NCI-H1092 treated with DMSO at 0.1 percent for 48 hours (cell line): ENCODE results near the gene ATP5IF1.

Experiments
- DNase-seq: peaks from one replicate; lab custom pipeline; 2025; lab: John Stamatoyannopoulos, UW

ATP5IF1 gene

DNA sequence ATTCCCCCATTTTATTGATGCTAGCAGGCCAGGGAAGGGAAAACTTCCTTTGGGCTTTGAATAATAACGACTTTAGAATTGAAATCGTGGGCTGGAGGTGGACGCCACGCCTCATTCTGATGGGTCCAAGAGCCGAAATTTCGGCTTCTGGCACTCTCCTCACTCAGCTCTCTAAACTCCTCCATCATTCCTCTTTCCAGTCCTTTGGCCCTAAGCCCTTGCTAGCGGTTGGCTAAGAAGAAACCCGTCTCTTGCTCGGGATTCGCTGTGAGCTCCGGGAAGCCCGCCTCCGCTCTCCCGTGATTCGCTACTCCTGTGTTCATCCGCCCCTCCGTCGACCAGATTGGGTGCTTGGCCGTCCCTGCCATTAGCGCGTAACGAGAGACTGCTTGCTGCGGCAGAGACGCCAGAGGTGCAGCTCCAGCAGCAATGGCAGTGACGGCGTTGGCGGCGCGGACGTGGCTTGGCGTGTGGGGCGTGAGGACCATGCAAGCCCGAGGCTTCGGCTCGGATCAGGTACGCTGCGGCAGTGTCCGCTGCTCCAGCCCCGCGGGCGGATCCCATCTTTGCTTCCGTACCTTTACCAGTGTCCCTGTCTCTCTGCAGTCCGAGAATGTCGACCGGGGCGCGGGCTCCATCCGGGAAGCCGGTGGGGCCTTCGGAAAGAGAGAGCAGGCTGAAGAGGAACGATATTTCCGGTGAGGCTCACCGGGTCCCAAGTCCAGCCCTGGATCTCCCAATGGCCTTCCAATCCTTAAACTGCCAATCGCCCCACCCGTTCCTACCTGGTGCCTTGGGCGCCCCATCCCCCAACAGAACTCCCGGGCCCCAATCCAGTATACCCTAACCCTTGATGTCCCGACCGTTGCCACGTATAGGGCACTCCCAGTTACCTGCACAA lies at the start of gene ATP5IF1:
TSS of gene ATP5IF1 (plus strand) at position 370 of the 901 bp plus-strand sequence. CDS start at position 430, 60 bp downstream.
- DNase-seq, result peak; percentile 99

DNA sequence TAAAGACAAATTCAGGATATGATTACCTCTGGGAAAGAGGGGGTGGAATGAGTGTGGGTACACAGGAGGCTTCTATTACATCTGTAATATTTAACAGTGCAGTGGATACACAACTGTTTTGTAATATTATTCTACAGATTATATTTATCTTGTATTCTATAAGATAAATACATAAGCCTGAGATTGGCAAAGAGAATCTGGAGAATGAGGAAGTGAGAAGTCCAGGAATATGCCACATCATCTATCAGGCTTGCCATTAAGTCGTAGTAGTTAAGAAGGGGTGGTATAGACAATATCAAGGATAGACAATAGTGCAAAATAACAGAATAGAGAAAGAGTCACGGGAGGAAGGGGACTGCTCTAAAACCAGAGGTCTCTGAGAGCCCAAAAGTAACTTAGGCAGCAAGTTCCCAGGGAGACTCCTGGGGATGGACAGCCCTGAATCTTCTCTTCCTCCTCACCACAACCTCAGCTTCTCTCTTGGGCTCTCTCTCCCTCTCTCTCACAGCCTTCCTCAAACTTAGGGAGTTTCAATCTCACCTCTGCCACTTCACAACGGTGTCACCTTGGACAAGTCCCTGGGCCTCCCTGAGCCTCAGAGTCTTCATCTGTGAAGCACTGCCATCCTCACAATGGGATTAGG lies 45.5 kb upstream of the ATP5IF1 start:
- no peak for DNase-seq

DNA sequence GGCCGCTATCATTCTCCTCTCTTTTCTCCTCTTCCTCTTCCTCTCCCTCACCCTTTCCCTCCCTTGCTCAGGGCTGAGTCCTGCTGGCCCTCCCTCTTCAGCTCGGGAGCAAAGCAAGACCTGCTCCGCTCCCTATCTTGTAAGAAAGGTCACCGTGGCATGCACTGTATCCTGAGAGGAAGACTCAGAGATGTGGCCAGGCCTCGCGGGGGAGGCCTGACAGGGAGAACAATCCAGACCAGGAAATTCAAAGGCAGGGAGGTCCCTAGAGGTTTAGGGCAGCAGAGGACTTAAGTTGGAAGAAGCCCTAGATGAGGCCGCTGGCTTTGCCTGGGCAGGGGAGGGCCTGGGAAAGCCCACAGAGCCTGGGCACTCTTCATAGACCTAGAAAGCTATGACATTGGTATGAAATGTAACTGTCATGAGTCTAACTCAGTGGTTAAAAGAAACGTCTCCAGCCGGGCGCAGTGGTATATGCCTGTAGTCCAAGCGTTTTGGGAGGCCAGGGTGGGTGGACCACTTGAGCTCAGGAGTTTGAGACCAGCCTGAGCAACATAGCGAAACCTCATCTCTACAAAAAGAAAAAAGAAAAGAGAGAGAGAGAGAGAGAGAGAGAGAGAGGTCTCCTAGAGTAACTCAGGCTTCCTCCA lies 44.8 kb upstream of the ATP5IF1 start:
- DNase-seq, result no peak

DNA sequence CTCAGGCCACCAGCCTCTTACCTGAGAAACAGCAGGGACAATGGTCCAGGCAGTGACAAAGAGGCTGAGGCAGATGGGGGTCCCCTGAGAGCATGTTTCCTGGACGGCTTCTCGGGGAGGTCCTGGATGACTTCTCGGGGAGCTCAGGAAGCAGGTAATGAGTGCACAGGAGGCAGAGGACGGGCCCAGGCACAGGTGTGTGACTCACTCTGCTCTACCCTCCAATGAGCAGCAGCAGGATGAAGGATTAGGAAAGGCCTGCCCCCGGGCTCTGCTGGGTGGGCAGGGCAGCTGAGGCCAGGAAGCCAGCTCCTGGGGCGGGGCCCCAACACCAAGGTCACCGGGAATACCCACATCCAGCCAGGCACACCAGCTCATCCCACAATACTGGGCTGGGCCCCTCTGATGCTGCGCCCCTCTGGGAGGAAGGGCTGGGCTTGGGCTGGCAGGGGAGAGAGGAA lies 42.2 kb upstream of the ATP5IF1 start:
- DNase-seq, result no peak

DNA sequence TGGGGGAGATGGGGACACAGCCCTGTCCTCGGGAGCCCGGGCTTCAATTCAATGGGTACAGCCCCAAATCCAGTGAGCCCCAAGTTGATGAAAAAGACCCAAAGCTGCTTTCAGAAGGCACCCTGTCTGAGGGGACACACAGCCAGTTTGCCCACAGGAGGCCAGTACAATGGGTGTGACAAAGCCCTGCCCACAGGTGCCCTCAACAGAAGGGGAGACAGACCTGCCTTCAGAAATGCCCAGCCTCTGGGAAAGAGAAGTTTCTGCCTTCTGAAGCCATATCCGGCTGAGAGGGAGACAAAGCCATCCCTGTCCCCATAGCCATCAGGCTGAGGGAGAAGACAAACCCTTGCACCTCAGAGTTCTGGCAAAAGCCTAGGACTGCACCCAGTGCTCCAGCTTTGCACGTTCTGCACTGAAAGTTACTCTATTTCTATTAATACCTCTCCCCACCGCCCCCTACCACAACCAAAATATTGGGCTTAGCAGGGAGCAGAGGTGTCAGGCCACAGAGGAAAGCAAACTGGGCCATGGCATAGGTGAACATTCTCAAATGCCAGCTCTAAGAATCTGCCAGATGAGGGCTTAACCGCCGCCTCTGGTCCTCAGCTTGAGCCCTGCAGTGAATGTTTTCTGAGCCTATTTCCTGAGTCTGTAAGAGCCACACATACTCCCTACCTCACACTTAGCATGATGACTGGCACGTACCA lies 41.4 kb upstream of the ATP5IF1 start:
- DNase-seq, result no peak

DNA sequence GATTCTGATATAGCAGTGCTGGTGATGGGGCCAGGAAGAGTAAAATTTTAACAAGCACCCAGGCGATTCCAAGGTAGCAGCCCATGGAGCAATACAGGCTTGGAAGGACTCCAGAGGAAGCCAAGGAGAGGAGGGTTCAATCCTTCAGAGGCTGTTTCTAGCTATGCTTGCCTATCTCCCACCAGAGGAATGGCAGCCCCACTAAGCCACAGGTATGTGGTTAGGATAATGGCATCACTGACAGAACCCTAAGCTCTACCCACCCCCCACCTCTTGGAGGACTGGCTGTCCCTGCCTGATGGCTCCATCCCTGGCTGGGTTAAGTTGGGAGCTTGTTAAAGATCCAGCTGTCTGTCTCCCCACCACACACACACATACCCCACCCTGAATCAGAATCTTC lies 40.1 kb upstream of the ATP5IF1 start:
- no peak for DNase-seq

DNA sequence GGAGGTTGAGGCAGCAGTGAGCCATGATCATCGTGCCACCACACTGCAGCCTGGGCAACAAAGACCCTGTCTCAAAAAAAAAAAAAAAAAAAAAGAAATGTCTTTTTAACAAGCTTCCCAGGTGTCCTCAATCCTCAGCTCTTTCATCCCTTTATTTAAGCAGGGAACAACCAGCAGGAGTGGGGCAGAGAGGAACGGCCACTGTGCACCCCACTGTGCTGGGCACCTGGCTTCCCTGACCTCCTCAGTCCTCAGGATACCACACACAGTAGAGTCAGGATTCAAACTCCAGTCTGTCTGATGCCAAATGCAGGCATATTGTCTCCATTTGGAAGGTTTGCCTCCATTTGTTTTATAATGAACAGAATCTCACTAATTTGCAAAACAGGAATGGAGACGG lies 39.6 kb upstream of the ATP5IF1 start:
- DNase-seq, result no peak

DNA sequence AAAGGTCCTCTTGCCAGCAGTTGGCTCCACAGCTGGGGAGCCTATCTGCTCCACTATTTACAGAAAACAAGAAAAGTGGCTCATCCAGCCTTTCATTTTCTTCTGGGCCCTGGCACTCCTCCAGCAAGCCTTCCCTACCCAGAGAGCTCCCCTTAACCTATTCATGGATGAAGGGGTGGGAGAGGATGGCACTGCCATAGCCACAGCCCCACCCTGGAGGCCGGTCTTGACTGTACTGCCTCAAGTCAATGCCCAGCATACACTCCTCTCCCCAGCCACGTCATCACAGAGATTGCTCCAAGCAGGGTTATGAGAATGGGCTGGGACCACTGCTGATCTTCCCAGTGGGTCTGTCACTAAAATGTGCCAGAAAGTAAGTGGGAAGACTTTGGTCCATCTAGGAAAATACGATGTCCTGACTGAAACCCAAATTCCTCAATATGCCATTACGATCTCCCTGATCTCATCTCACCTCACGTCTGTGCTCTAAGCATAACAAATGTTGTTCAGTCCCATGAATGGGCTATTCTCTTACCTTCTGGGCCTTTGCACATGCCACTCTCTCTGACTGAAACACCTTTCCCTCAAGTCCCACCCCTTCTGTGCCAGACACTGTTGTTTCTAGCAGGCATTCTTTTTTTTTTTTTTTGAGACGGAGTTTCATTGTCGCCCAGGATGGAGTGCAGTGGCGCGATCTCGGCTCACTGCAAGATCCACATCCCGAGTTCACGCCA lies 38.1 kb upstream of the ATP5IF1 start:
- no peak for DNase-seq

DNA sequence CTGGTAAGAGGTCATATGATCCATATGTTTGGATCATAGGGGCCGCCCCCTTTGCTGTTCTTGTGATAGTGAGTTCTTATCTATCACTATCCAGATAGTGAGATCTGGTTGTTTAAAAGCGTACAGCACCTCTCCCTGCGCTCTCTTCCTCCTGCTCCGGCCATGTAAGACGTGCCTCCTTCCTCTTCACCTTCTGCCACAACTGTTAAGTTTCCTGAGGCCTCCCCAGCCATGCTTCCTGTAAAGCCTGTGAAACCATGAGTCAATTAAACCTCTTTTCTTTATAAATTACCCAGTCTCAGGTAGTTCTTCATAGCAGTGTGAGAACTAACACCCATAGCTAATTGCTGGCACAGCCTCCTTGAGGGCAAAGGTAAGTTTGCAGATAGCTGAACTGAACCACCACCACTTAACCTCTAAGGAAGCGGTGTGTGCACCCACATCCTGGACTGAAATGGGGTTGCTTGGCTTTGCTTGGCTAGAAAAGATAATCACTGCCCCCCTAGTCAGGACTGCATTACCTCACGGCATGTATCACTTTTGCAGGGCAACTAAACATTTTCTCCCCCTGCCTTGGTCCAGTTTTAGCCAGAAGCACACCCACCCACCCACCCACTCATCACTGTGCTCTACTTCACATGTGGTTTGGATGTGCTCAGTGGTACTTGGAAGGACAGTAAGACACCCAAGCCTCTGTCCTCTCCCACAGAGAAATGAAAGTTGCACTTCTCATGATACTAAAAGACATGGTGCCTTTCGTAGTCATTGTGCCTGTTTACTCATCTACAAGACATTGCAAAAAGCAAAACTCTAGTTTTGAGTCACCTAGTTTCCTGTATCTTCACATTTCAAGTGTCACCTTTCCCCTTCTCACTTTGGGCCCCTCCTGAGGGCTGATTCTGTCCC lies 36.3 kb upstream of the ATP5IF1 start:
- DNase-seq, result no peak

DNA sequence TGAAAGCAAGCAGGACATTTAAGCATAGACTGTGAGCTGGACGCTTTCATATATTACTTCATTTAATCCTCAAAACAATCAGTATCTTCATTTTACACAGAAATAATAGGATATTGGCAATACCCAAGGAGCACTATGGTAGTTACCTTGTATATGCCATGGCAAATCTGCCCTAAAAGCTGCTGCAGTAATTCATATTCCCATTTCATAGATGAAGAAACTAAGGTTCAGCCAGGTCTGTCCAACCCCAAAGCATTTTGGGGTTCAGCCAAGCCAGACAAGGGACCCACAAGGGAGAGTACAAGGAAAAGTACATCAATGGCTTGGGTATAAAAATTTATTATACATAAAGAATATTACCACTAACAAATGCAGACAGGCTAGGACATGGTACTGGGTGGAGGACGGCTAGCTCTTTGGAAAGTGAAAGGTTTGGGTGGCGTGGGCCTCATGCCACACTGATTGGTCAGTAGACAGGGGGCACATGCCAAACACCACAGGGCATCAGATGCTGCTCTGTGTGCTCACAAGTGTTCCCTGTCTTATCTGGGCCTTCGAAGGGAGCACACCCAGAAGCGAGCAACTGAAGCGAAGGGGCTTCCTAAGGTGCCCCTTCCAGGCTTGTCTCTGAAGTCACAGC lies 35.6 kb upstream of the ATP5IF1 start:
- DNase-seq, result no peak

DNA sequence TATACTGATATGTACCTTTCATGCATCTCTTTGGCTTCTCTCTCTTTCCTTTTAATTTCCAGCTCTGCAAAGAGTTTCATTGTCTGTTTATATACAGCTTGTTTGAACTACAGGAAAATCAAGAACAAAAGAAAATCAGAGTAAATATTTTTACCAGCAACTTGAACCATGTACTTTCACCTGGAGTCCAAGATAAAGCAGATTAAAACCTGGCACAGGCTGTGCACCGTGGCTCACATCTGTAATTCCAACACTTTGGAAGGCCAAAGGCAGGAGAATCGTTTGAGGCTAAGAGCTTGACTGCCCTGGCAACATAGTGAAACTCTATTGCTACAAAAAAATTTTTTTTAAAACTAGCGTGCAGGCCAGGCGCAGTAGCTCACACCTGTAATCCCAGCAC lies 30.7 kb upstream of the ATP5IF1 start:
- no peak for DNase-seq

DNA sequence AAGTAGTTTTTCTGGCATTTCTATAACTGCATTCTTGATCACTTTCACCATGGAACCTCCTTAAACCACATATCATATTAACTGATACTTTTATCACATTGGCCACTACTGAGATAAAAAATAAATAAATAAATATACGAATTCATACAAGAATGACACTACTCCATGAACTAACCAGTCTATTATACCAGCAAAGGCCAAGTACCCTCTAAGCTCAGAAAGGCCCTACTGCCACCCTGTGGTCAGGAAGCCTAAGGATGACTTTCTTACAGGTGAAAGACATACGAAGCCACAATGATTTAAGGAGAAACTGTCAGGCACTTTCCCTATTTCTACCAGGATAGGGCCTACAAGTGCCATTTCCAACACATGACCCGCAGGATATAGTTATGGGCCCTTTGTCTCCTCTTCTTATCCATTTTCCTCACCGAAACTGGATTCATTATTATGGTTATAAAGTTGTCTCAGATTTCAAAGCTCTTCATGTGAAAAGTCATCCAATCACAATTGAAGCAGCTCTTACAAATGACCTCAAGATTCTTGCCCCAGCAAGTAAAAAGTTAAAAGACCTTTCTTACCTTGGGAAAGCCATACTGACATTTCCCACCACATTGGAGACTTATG lies 27.0 kb upstream of the ATP5IF1 start:
- peak; percentile 61 for DNase-seq

DNA sequence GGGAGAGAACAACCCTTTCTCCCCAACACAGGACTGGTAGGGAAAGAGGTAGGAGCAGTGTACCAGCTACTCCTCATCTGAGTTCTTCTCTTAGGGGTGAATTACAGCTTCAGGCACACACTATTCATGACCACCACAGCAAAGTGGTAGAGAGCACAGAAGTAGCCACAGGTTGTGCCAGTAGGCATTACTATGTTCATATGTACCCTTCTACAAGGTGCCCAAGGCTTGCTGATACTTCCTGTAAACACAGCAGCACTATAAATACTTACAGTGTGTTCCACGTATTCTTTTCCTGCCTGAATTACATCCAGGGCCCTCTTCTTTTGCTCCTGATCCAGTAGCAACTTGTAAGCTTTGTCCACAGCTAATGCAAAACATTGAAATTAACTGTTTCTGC lies 26.2 kb upstream of the ATP5IF1 start:
- DNase-seq, result no peak

DNA sequence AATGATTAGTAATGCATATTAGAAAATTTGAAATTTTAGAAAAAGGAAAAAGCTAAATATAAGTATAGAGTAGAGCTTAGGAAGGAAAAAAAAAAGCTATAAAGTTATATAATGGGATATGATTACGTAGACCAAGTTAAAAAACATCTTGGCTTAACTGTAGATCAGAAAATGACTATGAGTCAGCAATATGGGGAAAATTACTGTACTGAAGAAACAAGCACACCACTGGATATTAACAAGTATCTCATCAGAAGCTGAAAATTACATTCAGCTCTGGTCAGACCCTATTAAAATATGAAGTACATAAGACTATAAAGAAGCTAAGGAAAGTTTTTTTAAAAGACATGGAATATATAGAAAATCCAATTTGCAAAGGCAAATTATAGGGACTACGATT lies 22.6 kb upstream of the ATP5IF1 start:
- DNase-seq, result no peak

DNA sequence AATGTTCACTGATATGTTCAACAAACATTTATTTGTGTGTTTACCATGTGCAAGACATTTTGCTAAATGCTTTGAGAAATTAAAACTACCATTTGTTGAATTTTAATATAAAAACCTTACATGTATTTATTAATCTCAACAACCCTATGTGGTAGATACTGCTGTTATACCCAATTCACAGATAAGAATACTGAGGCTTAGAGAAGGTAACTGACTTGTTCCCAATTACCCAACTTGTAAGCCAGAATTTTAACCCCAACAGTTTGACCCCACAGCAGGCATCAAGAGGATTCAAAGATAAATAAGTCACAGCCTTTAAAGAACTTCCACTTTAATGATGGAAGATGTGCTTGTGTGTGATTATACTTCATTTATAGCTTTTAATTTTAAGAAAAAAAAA lies 6.8 kb upstream of the ATP5IF1 start:
- no peak for DNase-seq

DNA sequence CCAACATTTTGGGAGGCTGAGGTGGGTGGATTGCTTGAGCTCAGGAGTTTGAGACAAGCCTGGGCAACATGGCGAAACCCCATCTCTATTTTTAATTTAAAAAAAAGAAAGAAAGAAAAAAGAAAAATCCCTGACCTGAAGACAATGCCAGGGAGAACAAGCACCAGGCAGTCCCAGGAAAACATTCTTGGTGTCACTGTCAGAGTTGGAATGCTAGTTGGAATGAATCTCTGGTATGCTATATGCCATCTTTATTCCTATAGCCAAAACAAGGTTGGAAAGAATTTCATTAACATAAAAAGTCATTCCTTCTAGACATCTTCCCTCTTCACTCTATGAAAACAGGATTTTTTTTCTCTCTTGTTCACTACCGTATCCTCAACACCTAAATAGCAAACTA lies 5.9 kb upstream of the ATP5IF1 start:
- DNase-seq, result no peak

DNA sequence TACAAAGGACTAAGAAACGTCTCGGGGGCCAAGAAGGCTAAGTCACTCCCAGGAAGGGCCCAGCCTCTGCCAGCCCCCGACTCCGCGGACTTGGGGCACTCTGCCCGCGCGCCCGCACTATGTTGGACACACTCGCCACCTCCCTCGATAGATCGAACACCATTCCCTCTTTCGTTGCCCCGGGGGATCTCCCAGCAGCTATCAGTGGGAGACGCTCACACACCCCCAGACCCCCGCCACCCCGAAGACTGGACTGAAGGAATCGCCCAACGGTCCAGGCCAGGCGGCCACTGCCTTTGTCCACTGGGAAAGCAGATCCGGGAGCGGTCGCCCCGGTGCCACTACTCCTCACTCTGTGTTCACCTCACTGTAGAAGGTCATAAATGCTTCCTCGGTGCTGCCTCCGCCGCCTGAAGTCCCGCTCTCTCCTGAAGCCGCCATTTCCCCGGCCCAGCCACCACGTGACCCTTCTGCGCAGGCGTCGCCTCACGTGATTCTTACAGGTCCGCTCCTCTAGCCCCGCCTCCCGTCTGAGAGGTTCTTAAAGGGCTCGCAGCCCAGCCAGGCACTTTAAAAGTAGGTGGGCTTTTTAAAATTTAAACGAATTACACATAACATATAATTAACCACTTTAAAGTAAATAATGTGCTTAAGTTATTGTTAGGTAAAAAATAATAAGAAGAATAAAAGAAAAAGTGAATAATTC lies 3.2 kb upstream of the ATP5IF1 start, which contains the start of gene DNAJC8:
TSS of gene DNAJC8 (minus strand) at position 472 of the 706 bp plus-strand sequence. CDS start at position 441, 31 bp downstream.
- DNase-seq, result peak; percentile 93

DNA sequence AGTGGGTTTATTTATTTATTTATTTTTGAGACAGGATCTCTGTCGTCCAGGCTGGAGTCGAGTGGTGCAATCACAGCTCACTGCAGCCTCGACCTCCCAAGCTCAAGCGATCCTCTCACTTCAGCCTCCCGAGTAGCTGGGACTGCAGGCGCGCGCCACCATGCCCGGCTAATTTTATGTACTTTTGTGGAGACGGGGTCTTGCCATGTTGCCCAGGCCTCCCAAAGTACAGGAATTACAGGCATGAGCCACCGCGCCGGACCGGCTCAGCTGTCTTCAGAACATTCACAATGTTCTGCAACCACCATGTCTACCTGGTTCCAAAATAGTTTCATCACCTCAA lies 2.7 kb upstream of the ATP5IF1 start:
- DNase-seq, result no peak
